Hepatocyte (in vitro differentiated cells): ENCODE results near the gene SHTN1. TPM values are rescaled to one million over a fixed set of nuclear protein-coding genes. Genes with fewer than 3 reads are reported as not detected.

Experiments
- DNase-seq: peaks from one replicate; pipeline ENCODE4 v3.0.0-alpha.2; 2016; ENCODE audit warnings: low spot score
- H2AFZ ChIP-seq: fragments of 200-600 bp; sonication (generic); 2 replicates; pipeline ENCODE4 v1.6.0; 2016; ENCODE audit warnings: antibody characterized with exemption, mild to moderate bottlenecking
- H3K27ac ChIP-seq: fragments of 200-600 bp; sonication (generic); 2 replicates; pipeline ENCODE4 v1.5.1; 2016; ENCODE audit warnings: mild to moderate bottlenecking
- H3K27me3 ChIP-seq: fragments of 200-600 bp; sonication (generic); 2 replicates; pipeline ENCODE4 v1.6.1; 2016
- H3K36me3 ChIP-seq: fragments of 200-600 bp; sonication (generic); replicated peaks from 2 replicates; pipeline ENCODE4 v1.5.1; 2016; ENCODE audit warnings: low read depth; ENCODE audit not compliant: insufficient read depth
- H3K4me1 ChIP-seq: fragments of 200-600 bp; sonication (generic); 2 replicates; pipeline ENCODE4 v1.5.1; 2016; ENCODE audit warnings: mild to moderate bottlenecking, moderate library complexity; ENCODE audit not compliant: insufficient read depth
- H3K4me2 ChIP-seq: fragments of 200-600 bp; sonication (generic); 2 replicates; pipeline ENCODE4 v1.6.0; 2016
- H3K4me3 ChIP-seq: fragments of 200-600 bp; sonication (generic); 2 replicates; pipeline ENCODE4 v1.5.1; 2016; ENCODE audit warnings: mild to moderate bottlenecking
- H3K79me2 ChIP-seq: fragments of 200-600 bp; sonication (generic); 2 replicates; pipeline ENCODE4 v1.6.0; 2017; ENCODE audit warnings: mild to moderate bottlenecking
- H3K9me2 ChIP-seq: fragments of 200-600 bp; sonication (generic); replicated peaks from 2 replicates; pipeline ENCODE4 v1.6.0; 2017; ENCODE audit warnings: mild to moderate bottlenecking; ENCODE audit not compliant: insufficient read depth
- H3K9me3 ChIP-seq: fragments of 200-600 bp; sonication (generic); 2 replicates; pipeline ENCODE4 v1.5.1; 2016; ENCODE audit warnings: low read depth, mild to moderate bottlenecking
- H4K20me1 ChIP-seq: fragments of 200-600 bp; sonication (generic); 2 replicates; pipeline ENCODE4 v1.6.0; 2016; ENCODE audit warnings: mild to moderate bottlenecking; ENCODE audit not compliant: insufficient read depth, poor library complexity, severe bottlenecking
- EZH2 ChIP-seq: fragments of 200-600 bp; sonication (generic); IDR thresholded peaks from 2 replicates; pipeline ENCODE4 v1.6.1; 2016; ENCODE audit warnings: antibody characterized with exemption, mild to moderate bottlenecking, borderline replicate concordance
- EZH2phosphoT487 ChIP-seq: fragments of 200-600 bp; sonication (generic); IDR thresholded peaks from one replicate; pipeline ENCODE4 v1.6.1; 2018; ENCODE audit warnings: antibody characterized with exemption, mild to moderate bottlenecking, low read depth, moderate library complexity; ENCODE audit not compliant: unreplicated experiment, severe bottlenecking
- WGBS: methylation state at CpG from one replicate; pipeline ENCODE4 v1.1.6; 2016; ENCODE audit warnings: low lambda C conversion rate; ENCODE audit errors: missing lambda C conversion rate; 5-methylcytosine and 5-hydroxymethylcytosine counted together
- polyA plus RNA-seq: library from polyadenylated mRNA; unstranded; fragments of >200 nt; fragmentation: Nextera tagmentation; extraction: Ambion mirVana; gene quantifications from 2 replicates; pipeline ENCODE4 v1.2.1, GENCODE V29; 2016
- total RNA-seq: library from RNA; depleted of rRNA; stranded (reverse); fragments of >200 nt; gene quantifications from 2 replicates; pipeline ENCODE4 v1.2.3, GENCODE V29; 2014
- TF ChIP-seq, protein P1 (sequence below): fragments of 200-600 bp; sonication (generic); IDR thresholded peaks from 2 replicates; pipeline ENCODE4 v1.5.1; 2016; ENCODE audit warnings: antibody characterized with exemption, mild to moderate bottlenecking; ENCODE audit not compliant: poor library complexity

Gene SHTN1
- total and polyA plus RNA-seq, 2 experiments from 2014 or later: 15.6 to 27.7 TPM

- WGBS: 99% methylated on average over 3 of the region's 3 CpGs
- no peak for TF ChIP-seq EZH2
- TF ChIP-seq EZH2phosphoT487: no peak
- TF ChIP-seq, protein P1, sequence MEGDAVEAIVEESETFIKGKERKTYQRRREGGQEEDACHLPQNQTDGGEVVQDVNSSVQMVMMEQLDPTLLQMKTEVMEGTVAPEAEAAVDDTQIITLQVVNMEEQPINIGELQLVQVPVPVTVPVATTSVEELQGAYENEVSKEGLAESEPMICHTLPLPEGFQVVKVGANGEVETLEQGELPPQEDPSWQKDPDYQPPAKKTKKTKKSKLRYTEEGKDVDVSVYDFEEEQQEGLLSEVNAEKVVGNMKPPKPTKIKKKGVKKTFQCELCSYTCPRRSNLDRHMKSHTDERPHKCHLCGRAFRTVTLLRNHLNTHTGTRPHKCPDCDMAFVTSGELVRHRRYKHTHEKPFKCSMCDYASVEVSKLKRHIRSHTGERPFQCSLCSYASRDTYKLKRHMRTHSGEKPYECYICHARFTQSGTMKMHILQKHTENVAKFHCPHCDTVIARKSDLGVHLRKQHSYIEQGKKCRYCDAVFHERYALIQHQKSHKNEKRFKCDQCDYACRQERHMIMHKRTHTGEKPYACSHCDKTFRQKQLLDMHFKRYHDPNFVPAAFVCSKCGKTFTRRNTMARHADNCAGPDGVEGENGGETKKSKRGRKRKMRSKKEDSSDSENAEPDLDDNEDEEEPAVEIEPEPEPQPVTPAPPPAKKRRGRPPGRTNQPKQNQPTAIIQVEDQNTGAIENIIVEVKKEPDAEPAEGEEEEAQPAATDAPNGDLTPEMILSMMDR: no peak
- H3K27me3 ChIP-seq: no peaks in the 10 kb centered on the region
These were observed 147.8 kb downstream of the SHTN1 start for GRCh38 chr10:116857156-116857555.

DNA sequence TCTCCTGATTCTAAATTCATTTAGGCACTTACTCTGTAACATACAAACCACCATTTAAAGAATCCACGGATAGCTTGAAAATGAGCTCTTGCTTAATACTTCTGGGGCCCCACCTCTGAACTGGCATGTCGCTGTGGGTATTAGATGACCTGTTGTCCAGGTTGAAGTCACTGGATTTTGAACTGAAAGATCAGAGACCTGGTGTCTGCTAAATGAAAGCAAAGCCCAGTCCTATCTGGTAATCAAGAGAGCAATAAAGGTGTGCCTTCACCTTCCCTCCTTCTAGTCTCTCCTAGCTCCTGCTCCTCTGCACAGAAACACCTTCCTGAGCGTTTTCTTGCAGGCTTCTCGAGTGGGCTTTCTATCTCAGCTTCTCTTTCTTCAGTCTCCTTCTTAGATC, 151.3 kb downstream of the SHTN1 start:
- H2AFZ ChIP-seq: no peak overlapping the region
- no peaks in the 10 kb centered on the region for H3K9me2 ChIP-seq
- H3K9me3 ChIP-seq: peaks cover 6% of the 10 kb centered on the region
- no peak overlapping the region for H3K27ac ChIP-seq
- no peak overlapping the region for H3K4me3 ChIP-seq
- peaks cover 8% of the 10 kb centered on the region for H3K4me1 ChIP-seq
- WGBS: 71% methylated on average over 4 of the region's 4 CpGs
- H3K79me2 ChIP-seq: no peaks in the 10 kb centered on the region
- TF ChIP-seq, protein P1: no peak
- no peak for TF ChIP-seq EZH2phosphoT487
- no peak for TF ChIP-seq EZH2
- no peaks in the 10 kb centered on the region for H3K36me3 ChIP-seq
- DNase-seq: no peak
- H3K27me3 ChIP-seq: no peaks in the 10 kb centered on the region
- no peak overlapping the region for H3K4me2 ChIP-seq
- H4K20me1 ChIP-seq: no peaks in the 10 kb centered on the region

More at GRCh38 chr10:116857156-116857555, 147.8 kb downstream of the SHTN1 start:
- DNase-seq: no peak
- H3K27ac ChIP-seq: no peak overlapping the region
- no peak overlapping the region for H2AFZ ChIP-seq
- no peaks in the 10 kb centered on the region for H3K79me2 ChIP-seq
- no peaks in the 10 kb centered on the region for H3K9me2 ChIP-seq
- H3K36me3 ChIP-seq: no peaks in the 10 kb centered on the region
- H3K9me3 ChIP-seq: peaks cover 6% of the 10 kb centered on the region
- no peak overlapping the region for H3K4me3 ChIP-seq
- no peaks in the 10 kb centered on the region for H3K4me1 ChIP-seq
- H4K20me1 ChIP-seq: no peaks in the 10 kb centered on the region
- no peak overlapping the region for H3K4me2 ChIP-seq

DNA sequence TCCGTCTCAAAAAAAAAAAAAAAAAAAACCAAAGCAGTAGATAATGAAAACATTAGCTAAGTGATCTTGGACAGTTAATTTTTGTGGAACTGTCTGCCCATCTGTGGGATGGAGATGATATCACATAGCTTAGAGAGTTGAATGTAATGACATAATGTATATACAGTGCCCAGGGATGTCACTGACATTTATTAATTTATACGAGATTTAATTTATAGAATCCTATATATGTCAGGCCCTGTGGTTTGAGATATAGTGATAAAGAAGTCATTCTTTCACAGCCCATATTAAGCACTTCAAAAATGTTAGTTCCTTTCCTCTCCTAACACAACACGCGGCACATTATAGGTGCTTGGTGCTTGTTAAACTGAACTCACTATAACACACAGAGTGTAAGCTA, 151.7 kb downstream of the SHTN1 start:
- Histone ChIP-seq H3K4me2 (no peak overlapping the region), H3K36me3 (no peaks in the 10 kb centered on the region), H2AFZ (no peak overlapping the region), H3K9me2 (no peaks in the 10 kb centered on the region), H3K27me3 (no peaks in the 10 kb centered on the region), H4K20me1 (no peaks in the 10 kb centered on the region), H3K4me3 (no peak overlapping the region), H3K4me1 (peaks cover 12% of the 10 kb centered on the region), H3K27ac (no peak overlapping the region), H3K9me3 (peaks cover 4% of the 10 kb centered on the region), H3K79me2 (no peaks in the 10 kb centered on the region)
- TF ChIP-seq EZH2 (no peak), EZH2phosphoT487 (no peak)
- TF ChIP-seq, protein P1: no peak
- 95% methylated on average over 3 of the region's 4 CpGs for WGBS
- no peak for DNase-seq

DNA sequence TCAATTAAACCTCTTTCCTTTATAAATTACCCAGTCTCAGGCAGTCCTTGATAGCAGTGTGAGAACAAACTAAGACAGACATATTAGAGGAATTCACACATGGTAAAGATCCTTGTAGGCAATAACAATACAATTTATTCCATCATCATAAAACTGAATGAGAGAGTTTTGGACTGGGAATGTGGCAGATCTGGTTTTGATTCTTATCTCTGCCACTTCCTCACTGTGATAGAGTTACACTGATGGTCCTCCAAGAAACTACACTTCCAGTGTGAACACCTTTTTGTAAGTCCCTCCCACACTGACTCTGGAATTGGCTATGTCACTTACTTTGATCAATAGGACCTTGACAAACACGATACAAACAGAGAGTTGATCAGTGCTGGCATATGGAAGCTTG, 152.7 kb downstream of the SHTN1 start:
- no peak for TF ChIP-seq EZH2
- TF ChIP-seq, protein P1: no peak
- no peak for TF ChIP-seq EZH2phosphoT487
- Histone ChIP-seq H3K9me2 (no peaks in the 10 kb centered on the region), H4K20me1 (no peaks in the 10 kb centered on the region), H2AFZ (no peak overlapping the region), H3K36me3 (no peaks in the 10 kb centered on the region), H3K4me1 (peaks cover 16% of the 10 kb centered on the region), H3K27ac (no peak overlapping the region), H3K79me2 (no peaks in the 10 kb centered on the region), H3K9me3 (no peaks in the 10 kb centered on the region), H3K4me2 (no peak overlapping the region), H3K27me3 (no peaks in the 10 kb centered on the region), H3K4me3 (no peak overlapping the region)
- no peak for DNase-seq
- WGBS: 84% methylated on average over 1 of the region's 1 CpG
